ENCODE data around the gene GNL1.

The GNL1 gene

DNA sequence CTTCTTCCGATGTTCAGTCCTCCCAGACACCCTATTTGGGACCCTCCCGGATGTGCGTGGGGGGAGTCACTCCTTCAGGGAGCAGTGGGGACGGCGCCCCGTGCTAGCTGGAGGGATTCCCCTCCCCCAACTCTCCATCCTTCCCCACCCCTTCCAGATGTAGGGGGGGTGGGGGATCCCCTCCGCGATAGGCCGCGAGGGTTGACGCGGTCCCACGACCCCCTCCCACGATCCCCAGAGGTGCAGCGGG is 548 bp downstream of the GNL1 start:
- TF ChIP-seq, protein P1, sequence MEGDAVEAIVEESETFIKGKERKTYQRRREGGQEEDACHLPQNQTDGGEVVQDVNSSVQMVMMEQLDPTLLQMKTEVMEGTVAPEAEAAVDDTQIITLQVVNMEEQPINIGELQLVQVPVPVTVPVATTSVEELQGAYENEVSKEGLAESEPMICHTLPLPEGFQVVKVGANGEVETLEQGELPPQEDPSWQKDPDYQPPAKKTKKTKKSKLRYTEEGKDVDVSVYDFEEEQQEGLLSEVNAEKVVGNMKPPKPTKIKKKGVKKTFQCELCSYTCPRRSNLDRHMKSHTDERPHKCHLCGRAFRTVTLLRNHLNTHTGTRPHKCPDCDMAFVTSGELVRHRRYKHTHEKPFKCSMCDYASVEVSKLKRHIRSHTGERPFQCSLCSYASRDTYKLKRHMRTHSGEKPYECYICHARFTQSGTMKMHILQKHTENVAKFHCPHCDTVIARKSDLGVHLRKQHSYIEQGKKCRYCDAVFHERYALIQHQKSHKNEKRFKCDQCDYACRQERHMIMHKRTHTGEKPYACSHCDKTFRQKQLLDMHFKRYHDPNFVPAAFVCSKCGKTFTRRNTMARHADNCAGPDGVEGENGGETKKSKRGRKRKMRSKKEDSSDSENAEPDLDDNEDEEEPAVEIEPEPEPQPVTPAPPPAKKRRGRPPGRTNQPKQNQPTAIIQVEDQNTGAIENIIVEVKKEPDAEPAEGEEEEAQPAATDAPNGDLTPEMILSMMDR (IDR thresholded peaks at IDR 0.05; ENCODE audit: insufficient read depth, low read length, missing control alignments) = no peak
- ChIA-PET POLR2A (interaction anchor here (0.8 kb wide), 1 partner anchor 66 kb away, joined by 3 read pairs; no protein-coding TSS in a partner anchor), CTCF (interaction anchor here (1.0 to 23.8 kb wide), 4 partner anchors 14 to 102 kb away, joined by 4 to 788 read pairs (median 140); no protein-coding TSS in a partner anchor)
- DNase-seq (ENCODE audit: low read depth, low spot score) = no peak
- peak overlapping the region; percentile 100 for H3K4me3 ChIP-seq (ENCODE audit: low read depth, low read length)

DNA sequence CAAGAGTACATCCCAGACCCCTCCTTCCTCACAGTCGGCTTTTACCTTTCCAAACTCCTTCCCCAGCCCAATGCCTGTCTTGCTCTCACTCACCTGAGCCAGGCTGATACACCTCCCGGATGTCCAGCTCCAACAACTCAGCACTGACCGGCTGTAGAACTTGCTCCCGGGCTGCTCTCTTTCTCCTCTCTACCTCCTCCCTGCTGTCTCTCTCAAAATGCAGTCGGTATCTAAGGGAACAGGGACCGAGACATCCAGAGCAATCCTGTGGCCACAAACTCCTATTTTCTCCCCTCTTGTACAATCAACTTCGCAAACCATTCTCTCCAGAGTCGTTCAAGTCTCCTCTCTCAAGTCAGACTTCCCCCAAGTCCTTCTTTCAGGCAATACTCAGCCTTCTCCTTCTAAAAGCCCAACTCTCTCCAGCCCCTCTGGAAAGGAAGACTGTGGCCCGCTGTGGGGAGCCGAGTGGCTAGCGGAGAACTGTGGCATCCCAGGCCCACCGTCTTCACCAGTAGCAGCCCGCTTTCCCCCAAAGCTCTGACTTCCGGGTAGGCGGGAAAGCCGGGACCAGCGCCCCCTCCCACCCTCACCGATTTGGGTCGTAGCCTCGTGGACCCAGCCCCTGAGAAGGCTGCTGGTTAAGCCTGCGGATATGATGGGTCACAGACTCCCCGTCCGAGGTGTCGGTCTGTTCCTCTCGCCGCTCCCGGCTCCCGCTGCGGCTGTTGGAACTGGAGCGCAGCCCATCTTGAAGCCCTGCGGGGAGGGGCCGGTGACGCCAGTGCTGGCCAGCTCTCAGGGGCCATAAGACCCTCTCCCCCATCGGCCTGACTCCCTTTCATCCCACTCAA is 1.1 kb downstream of the GNL1 start:
- H3K4me3 ChIP-seq (ENCODE audit: low read depth, low read length) = peak overlapping the region; percentile 100
- POLR2A ChIA-PET = interaction anchor here (0.6 to 1.1 kb wide), 3 partner anchors 9 to 65 kb away, joined by 3 to 4 read pairs (median 3); no protein-coding TSS in a partner anchor
- CTCF ChIA-PET = interaction anchor here (0.9 to 23.8 kb wide), 7 partner anchors 8 to 158 kb away, joined by 4 to 788 read pairs (median 6); no protein-coding TSS in a partner anchor
- no peak for DNase-seq (ENCODE audit: low read depth, low spot score)
- TF ChIP-seq, protein P1 (IDR thresholded peaks at IDR 0.05; ENCODE audit: insufficient read depth, low read length, missing control alignments) = no peak

DNA sequence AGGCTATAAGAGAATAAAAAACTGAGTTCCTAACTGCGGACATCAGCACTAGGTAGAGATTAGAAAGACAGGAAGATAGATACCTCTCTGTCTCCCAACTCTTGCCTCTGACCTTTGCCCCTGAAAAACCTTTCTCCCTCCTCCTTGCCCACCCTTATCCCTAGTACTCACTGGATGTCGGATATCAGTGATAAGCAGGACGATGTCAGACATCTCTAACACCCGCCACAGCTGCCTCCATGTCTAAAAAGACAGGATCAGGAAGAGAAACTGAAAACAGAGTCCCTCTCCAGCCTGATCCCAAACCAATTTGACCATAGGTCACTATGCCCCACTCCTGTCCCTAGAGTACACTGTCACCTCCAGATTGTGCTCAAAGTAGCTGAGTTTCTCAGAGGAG is 1.9 kb downstream of the GNL1 start:
- CTCF ChIA-PET = interaction anchor here (0.9 to 23.8 kb wide), 6 partner anchors 9 to 157 kb away, joined by 4 to 788 read pairs (median 9); no protein-coding TSS in a partner anchor
- H3K4me3 ChIP-seq (ENCODE audit: low read depth, low read length) = no peak overlapping the region; the same call in 1 of the 2 replicates
- no peak for DNase-seq (ENCODE audit: low read depth, low spot score)
- POLR2A ChIA-PET = interaction anchor here (0.6 to 1.1 kb wide), 2 partner anchors 8 to 9 kb away, joined by 3 to 4 read pairs; no protein-coding TSS in a partner anchor
- TF ChIP-seq, protein P1 (IDR thresholded peaks at IDR 0.05; ENCODE audit: insufficient read depth, low read length, missing control alignments) = no peak

DNA sequence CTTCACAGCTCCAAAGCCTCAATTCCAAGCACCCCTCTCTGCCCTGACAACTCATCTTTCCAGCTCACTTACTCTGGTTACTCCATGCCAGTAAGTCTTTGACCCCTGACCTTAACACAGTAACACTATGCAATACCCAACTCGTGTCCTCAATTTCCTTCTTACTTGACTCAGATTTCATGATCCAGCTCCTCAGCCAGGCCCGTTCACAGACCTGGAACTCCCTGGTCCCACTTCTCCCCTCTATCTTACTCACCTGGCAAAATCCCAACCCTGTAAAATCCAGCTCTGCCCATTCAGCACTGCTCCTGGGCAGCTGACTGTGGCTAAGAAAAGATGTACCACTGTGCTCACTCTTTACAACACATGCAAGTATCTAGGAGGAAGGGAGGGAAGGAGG is 7.9 kb downstream of the GNL1 start:
- TF ChIP-seq, protein P1 (IDR thresholded peaks at IDR 0.05; ENCODE audit: insufficient read depth, low read length, missing control alignments) = no peak
- ChIA-PET POLR2A (no interaction called here), CTCF (interaction anchor here (11.6 to 23.8 kb wide), 3 partner anchors 7 to 65 kb away, joined by 269 to 788 read pairs (median 388); no protein-coding TSS in a partner anchor)
- DNase-seq (ENCODE audit: low read depth, low spot score) = no peak
- H3K4me3 ChIP-seq (ENCODE audit: low read depth, low read length) = no peak overlapping the region

DNA sequence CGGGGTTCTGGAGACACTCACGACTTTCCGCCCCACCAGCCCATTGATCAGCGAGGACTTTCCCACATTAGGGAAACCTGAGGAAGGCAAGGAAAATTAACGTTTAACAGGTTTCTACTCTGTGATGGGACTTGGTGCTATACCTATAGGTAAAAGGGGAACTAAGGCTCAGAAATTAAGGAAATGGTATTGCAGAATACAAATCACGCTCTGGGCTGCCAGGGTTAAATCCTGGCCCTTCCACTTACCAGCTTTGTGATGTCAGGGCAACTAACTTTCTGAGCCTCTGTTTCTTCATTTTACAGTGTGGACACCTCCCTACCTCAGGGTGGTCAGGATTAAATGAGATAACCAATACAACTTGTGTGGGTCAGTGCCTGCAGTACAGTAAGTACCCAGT is 8.8 kb downstream of the GNL1 start:
- DNase-seq (ENCODE audit: low read depth, low spot score) = no peak
- ChIA-PET CTCF (interaction anchor here (8.1 to 23.8 kb wide), 4 partner anchors 6 to 64 kb away, joined by 69 to 788 read pairs (median 328); partner anchors contain the start of genes GNL1 and PRR3), POLR2A (no interaction called here)
- TF ChIP-seq, protein P1 (IDR thresholded peaks at IDR 0.05; ENCODE audit: insufficient read depth, low read length, missing control alignments) = no peak
- no peak overlapping the region for H3K4me3 ChIP-seq (ENCODE audit: low read depth, low read length)

DNA sequence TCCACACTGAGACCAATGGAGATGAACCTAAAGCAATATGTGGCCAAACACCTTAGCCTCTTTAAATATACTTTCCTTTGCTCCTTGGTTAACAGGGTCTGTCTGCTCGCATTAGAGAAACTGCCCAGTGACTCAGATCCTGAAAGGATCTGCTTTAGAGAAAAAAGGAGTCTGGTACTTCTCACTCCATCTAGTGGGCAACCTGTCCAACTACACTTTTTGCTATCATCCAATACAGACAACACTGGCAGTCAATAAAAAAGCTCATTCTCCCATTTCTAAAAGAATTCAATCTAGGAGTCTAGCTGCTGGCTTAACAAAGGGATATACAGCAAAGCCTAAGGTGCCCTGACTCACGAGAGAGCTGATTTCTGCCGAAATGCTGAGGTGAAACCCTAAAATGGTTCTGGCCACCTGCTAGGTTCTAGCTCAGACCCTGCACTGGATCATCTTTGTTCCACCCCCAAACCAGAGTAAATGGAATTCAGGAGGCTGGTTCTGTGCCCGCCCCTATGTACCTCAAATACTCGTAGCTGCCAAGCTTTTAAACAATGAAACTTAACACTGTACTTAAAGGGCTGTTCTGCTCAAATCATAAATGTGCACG is 11.5 kb downstream of the GNL1 start:
- no peak for DNase-seq (ENCODE audit: low read depth, low spot score)
- CTCF ChIA-PET = interaction anchor here (0.6 to 23.8 kb wide), 28 partner anchors 9 to 352 kb away, joined by 3 to 788 read pairs (median 6); partner anchors contain the start of genes GNL1 and PRR3
- TF ChIP-seq, protein P1 (IDR thresholded peaks at IDR 0.05; ENCODE audit: insufficient read depth, low read length, missing control alignments) = peak; percentile 67
- H3K4me3 ChIP-seq (ENCODE audit: low read depth, low read length) = no peak overlapping the region
- POLR2A ChIA-PET = interaction anchor here (0.7 to 0.8 kb wide), 2 partner anchors 12 to 13 kb away, joined by 3 read pairs; partner anchors contain the start of gene PRR3
